Activated naive CD8-positive, alpha-beta T cell treated with anti-CD3 and anti-CD28 coated beads, Interleukin-2, amount 50 U/mL, for 24 hours (primary cell): Measurements from ENCODE around the gene HOXA6.

ENCODE experiments used
- ATAC-seq: fragments of 150-1000 bp; cut with Tn5 transposase; one replicate; pipeline ENCODE4 v1.10.0; 2021
- DNase-seq: peaks from one replicate; pipeline ENCODE4 v3.0.0; 2021
- H3K27ac Mint-ChIP-seq: one replicate; pipeline ENCODE4 v1.8.0; 2021; ENCODE audit warnings: mild to moderate bottlenecking, mixed read lengths
- H3K27me3 Mint-ChIP-seq: one replicate; pipeline ENCODE4 v1.8.0; 2021; ENCODE audit warnings: mixed read lengths
- H3K36me3 Mint-ChIP-seq: one replicate; pipeline ENCODE4 v1.8.0; 2021; ENCODE audit warnings: low read depth, mixed read lengths
- H3K4me1 Mint-ChIP-seq: one replicate; pipeline ENCODE4 v1.8.0; 2021; ENCODE audit warnings: mixed read lengths
- H3K4me3 Mint-ChIP-seq: one replicate; pipeline ENCODE4 v1.8.0; 2021; ENCODE audit warnings: mild to moderate bottlenecking, moderate library complexity, mixed read lengths
- H3K9me3 Mint-ChIP-seq: one replicate; pipeline ENCODE4 v1.8.0; 2021; ENCODE audit warnings: mixed read lengths

HOXA6 gene

DNA sequence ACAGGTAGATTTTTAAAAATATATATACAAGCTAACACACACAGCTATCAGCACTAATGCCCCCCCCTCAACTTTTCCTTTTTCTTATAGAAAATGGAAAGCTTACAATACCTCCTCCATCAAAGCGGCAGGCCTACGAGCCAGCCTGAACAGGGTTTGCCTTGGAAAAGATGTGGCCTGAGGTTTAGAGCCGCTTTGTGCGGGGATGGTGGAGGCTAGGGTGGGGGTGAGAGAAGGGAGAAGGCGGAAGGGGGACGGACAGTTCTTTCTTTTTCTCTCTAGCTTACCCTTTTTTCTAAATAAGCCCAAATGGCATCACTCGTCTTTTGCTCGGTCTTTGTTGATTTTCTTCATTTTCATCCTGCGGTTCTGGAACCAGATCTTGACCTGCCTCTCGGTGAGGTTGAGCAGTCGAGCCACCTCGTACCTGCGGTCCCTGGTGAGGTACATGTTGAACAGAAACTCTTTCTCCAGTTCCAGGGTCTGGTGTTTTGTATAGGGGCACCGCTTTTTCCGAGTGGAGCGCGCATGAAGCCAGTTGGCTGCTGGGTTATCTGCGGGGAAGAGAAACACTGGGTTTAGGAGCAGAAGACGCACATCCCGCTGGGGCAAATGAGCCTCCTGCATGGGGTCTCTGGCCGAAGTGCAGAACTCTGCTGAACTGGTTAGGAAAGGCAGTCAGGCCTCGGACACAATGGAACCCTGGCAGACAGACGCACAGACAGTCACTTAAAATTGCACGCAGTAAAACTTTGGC, 15.9 kb upstream of the HOXA6 start:
- Mint-ChIP-seq H3K27ac (no peak overlapping the region), H3K36me3 (no peaks in the 10 kb centered on the region), H3K4me3 (no peak overlapping the region), H3K9me3 (no peaks in the 10 kb centered on the region), H3K4me1 (peaks cover 23% of the 10 kb centered on the region), H3K27me3 (peaks cover 84% of the 10 kb centered on the region)
- ATAC-seq = no peak
- DNase-seq = no peak

- Mint-ChIP-seq H3K9me3 (no peaks in the 10 kb centered on the region), H3K27ac (no peak overlapping the region), H3K4me3 (no peak overlapping the region), H3K27me3 (peaks cover 84% of the 10 kb centered on the region), H3K36me3 (no peaks in the 10 kb centered on the region), H3K4me1 (peaks cover 30% of the 10 kb centered on the region)
- no peak for ATAC-seq
- no peak for DNase-seq
Measured at GRCh38 chr7:27162561-27163287, 15.2 kb upstream of the HOXA6 start.

GRCh38 chr7:27161721-27162560, 14.4 kb upstream of the HOXA6 start:
- Mint-ChIP-seq H3K4me1 (peaks cover 34% of the 10 kb centered on the region), H3K27ac (no peak overlapping the region), H3K4me3 (peak overlapping the region; percentile 2), H3K36me3 (no peaks in the 10 kb centered on the region), H3K9me3 (no peaks in the 10 kb centered on the region), H3K27me3 (peaks cover 84% of the 10 kb centered on the region)
- no peak for ATAC-seq
- DNase-seq = no peak

GRCh38 chr7:27161214-27161720, 13.7 kb upstream of the HOXA6 start:
- peaks cover 38% of the 10 kb centered on the region for H3K4me1 Mint-ChIP-seq
- H3K27ac Mint-ChIP-seq = no peak overlapping the region
- no peaks in the 10 kb centered on the region for H3K9me3 Mint-ChIP-seq
- no peak for ATAC-seq
- no peaks in the 10 kb centered on the region for H3K36me3 Mint-ChIP-seq
- peaks cover 82% of the 10 kb centered on the region for H3K27me3 Mint-ChIP-seq
- no peak for DNase-seq
- peak overlapping the region; percentile 61 for H3K4me3 Mint-ChIP-seq

- Mint-ChIP-seq H3K36me3 (no peaks in the 10 kb centered on the region), H3K27ac (no peak overlapping the region), H3K27me3 (peaks cover 83% of the 10 kb centered on the region), H3K9me3 (no peaks in the 10 kb centered on the region), H3K4me3 (peak overlapping the region; percentile 61), H3K4me1 (peaks cover 36% of the 10 kb centered on the region)
- peak; percentile 90 for DNase-seq
- ATAC-seq = peak; percentile 60
Measured at GRCh38 chr7:27160546-27161213, 13.1 kb upstream of the HOXA6 start.

DNA sequence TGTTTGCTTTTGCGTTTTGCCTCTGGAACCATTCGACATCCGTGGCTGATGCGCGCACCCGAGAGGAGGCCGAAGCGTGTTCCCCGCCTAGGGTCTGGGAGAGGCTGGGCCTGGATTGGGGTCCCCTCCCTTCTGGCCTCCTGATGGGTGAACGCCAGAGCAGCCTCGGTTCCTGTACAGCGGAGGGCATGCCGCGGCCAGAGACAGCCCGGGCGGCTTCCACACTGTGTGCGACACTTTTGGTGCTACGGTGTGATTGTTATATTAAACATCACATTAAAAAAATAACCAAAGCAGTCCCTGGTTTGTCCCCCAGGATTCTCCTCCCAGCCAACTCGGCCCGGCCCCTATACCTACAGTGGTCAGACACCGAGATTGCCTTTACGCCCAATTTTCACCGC, 12.6 kb upstream of the HOXA6 start:
- no peaks in the 10 kb centered on the region for H3K9me3 Mint-ChIP-seq
- peak overlapping the region; percentile 50 for H3K4me3 Mint-ChIP-seq
- H3K4me1 Mint-ChIP-seq = peaks cover 38% of the 10 kb centered on the region
- no peak for ATAC-seq
- DNase-seq = no peak
- H3K27me3 Mint-ChIP-seq = peaks cover 84% of the 10 kb centered on the region
- no peak overlapping the region for H3K27ac Mint-ChIP-seq
- H3K36me3 Mint-ChIP-seq = no peaks in the 10 kb centered on the region

GRCh38 chr7:27159266-27160144, 11.9 kb upstream of the HOXA6 start:
- peaks cover 87% of the 10 kb centered on the region for H3K27me3 Mint-ChIP-seq
- peak overlapping the region; percentile 50 for H3K4me3 Mint-ChIP-seq
- ATAC-seq (no peak), DNase-seq (no peak)
- H3K36me3 Mint-ChIP-seq = peaks cover 1% of the 10 kb centered on the region
- no peaks in the 10 kb centered on the region for H3K9me3 Mint-ChIP-seq
- H3K4me1 Mint-ChIP-seq = peaks cover 45% of the 10 kb centered on the region
- H3K27ac Mint-ChIP-seq = no peak overlapping the region

DNA sequence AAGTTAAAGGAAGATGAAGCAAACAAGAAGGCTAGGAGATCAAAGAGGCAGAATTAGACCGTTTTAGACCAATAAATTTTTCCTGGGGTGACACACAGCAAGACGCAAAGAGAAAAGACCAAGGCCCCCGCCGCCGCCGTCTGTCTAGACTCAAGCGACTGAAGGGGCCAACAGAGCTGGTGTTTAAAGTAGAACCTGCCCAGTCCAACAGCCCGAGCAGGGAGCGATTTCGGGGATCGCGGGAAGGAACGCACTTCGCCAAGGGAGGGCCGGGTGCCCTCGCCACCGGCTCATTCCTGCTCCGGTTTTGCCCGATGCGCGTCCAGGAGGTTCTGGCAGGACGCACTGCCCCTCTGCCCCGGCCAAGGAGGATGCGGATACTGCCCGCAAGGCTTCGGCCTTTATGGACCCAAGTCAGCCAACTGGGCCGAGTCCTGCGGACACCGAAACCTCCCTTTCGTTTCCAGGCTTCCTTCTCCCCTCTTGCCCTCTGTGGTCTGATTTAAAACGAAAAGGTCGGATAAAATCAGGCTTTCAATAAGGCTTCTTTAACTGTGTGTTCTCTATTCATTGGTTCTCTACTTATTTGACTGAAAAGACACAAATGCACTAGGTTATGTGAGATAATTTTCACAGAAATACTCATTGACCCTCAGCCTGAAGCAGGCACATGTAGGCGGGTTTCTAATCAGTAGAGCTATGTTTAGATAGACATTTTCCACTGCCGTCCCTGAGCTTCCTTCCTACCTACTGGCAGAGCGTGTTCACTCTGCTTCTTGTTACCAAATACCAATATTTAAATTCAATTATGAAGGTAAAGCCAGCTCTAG, 11.1 kb upstream of the HOXA6 start:
- DNase-seq = no peak
- H3K4me3 Mint-ChIP-seq = no peak overlapping the region
- H3K4me1 Mint-ChIP-seq = peaks cover 44% of the 10 kb centered on the region

DNA sequence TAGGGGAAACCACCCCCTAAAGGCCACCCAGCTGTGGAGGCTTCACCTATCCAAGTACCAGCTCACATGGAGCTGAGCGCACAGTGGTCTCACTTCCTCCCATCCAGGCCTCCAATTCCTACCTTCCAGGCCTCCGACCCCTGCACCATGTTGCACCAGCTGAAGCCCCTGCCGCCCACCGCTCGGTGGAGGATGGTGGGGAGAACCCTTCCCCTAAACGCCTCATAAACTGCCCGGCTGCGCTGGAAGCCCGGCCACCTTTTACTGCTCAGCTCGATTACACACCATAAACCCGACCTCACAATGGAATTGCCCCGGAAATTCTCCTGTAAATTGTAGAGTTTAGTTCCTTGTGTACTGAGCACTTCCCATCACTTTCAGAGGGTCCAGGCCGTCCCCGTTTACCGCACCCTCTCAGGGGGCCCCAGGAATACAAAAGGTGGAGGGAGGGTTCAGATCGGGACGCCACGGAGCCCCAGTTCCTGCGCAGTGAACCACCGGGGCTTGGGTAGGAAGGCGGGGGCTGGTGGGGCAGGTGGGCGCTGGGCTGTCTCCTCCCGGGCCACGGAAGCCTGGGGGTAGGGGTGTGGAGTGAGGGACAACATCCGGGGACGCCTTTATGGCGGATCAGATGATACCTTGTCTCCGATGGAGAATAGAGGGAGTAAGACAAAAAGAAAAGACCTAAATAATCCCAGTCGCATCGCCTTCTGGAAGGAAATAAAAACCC, 10.3 kb upstream of the HOXA6 start:
- peaks cover 88% of the 10 kb centered on the region for H3K27me3 Mint-ChIP-seq
- H3K9me3 Mint-ChIP-seq = no peaks in the 10 kb centered on the region
- H3K27ac Mint-ChIP-seq = peak overlapping the region; percentile 19
- no peak for ATAC-seq
- peaks cover 1% of the 10 kb centered on the region for H3K36me3 Mint-ChIP-seq
- H3K4me1 Mint-ChIP-seq = peaks cover 44% of the 10 kb centered on the region
- no peak for DNase-seq
- peak overlapping the region; percentile 16 for H3K4me3 Mint-ChIP-seq

More for the DNA sequence above, 11.1 kb upstream of the HOXA6 start:
- Mint-ChIP-seq H3K36me3 (peaks cover 1% of the 10 kb centered on the region), H3K27ac (peak overlapping the region; percentile 19), H3K9me3 (no peaks in the 10 kb centered on the region), H3K27me3 (peaks cover 88% of the 10 kb centered on the region)
- no peak for ATAC-seq

DNA sequence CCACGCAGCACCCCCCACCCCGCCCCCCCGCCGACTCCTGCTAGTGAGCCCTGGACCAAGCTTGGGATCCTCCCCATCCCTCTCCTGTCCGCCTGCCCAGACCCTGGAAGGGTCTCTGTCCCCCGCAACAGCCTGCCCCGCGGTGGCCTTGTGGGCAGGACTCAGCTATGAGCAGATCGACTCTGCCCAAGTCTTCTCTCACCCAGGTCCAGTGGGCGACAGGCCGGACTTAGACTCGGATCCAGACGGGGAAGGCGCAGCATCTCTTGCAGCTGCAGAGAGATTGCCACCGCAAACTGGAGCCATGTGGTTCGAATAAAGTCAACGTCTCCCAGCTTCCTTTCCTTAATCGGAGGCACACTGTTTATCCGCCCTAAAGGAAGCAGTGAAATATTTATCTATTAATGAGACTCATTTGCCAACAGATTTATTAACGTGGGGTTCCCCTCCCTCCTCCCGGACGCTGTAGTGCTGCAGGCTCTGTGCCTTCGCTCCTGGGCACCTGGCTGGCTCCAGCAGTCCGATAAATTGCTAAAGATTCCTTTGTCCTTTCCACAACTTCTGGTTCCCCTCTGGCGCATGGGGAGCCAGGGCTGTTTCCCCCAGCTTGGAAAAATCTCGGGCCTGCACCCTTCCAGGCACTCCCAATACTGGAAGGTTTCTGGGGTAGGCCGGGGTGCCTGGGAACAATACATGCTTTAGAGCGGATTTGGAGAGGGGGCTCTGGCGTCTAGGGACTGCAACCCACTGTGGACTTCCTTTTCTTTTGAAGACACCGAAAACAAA, 9.5 kb upstream of the HOXA6 start:
- DNase-seq (no peak), ATAC-seq (no peak)
- Mint-ChIP-seq H3K4me1 (peaks cover 45% of the 10 kb centered on the region), H3K27me3 (peaks cover 87% of the 10 kb centered on the region), H3K36me3 (peaks cover 1% of the 10 kb centered on the region), H3K27ac (peak overlapping the region; percentile 60), H3K4me3 (no peak overlapping the region), H3K9me3 (no peaks in the 10 kb centered on the region)

GRCh38 chr7:27156508-27156898, 8.9 kb upstream of the HOXA6 start, which contains the start of gene HOXA7:
Gene HOXA7, minus strand, starts transcription at chr7:27156675. Its CDS starts 130 bp downstream, at chr7:27156545.
- no peaks in the 10 kb centered on the region for H3K9me3 Mint-ChIP-seq
- H3K27me3 Mint-ChIP-seq = peaks cover 88% of the 10 kb centered on the region
- ATAC-seq (no peak), DNase-seq (no peak)
- H3K27ac Mint-ChIP-seq = peak within 1 kb of the TSS; percentile 60
- peaks cover 51% of the 10 kb centered on the region for H3K4me1 Mint-ChIP-seq
- H3K36me3 Mint-ChIP-seq = peaks cover 1% of the 10 kb centered on the region
- H3K4me3 Mint-ChIP-seq = peak within 1 kb of the TSS; percentile 51
